Mucosa of rectum (tissue), 2 donors: Measurements from ENCODE around the gene LEUTX.

Experiments used
- H3K27ac ChIP-seq, 2 donors: one replicate each; pipeline ENCODE4 v1.7.0; 2013; ENCODE audit warnings: inconsistent platforms in 2 of 2, low read depth in 2 of 2, low read length in 2 of 2
- H3K27me3 ChIP-seq, 2 donors: one replicate each; pipeline ENCODE4 v1.7.0; 2013; ENCODE audit warnings: low read length in 2 of 2; ENCODE audit not compliant: control insufficient read depth in 2 of 2, insufficient read depth in 2 of 2
- H3K36me3 ChIP-seq, 2 donors: one replicate each; pipeline ENCODE4 v1.7.0; 2013; ENCODE audit warnings: low read length in 2 of 2; ENCODE audit not compliant: control insufficient read depth in 2 of 2, insufficient read depth in 2 of 2
- H3K4me1 ChIP-seq, 2 donors: one replicate each; pipeline ENCODE4 v1.7.0; 2013; ENCODE audit warnings: low read length in 2 of 2, mild to moderate bottlenecking in 1 of 2; ENCODE audit not compliant: control insufficient read depth in 2 of 2, insufficient read depth in 2 of 2
- H3K4me3 ChIP-seq, 2 donors: one replicate each; pipeline ENCODE4 v1.7.0; 2013; ENCODE audit warnings: low read length in 2 of 2
- H3K9ac ChIP-seq, 2 donors: one replicate each; pipeline ENCODE4 v1.7.0; 2013; ENCODE audit warnings: low read length in 2 of 2, low read depth in 1 of 2, mild to moderate bottlenecking in 1 of 2
- H3K9me3 ChIP-seq, 2 donors: one replicate each; pipeline ENCODE4 v1.7.0; 2013; ENCODE audit warnings: low read length in 2 of 2; ENCODE audit not compliant: control insufficient read depth in 2 of 2
- donor health status: healthy.
- donor health status: Normal muscosa, but diverticular disease.

The LEUTX gene

GRCh38 chr19:39768334-39768733 is 10.3 kb upstream of the LEUTX start:
- H3K4me1 ChIP-seq, result no peaks in the 10 kb centered on the region
- H3K4me3 ChIP-seq, result no peak overlapping the region
- no peak overlapping the region for H3K27ac ChIP-seq
- no peak overlapping the region for H3K9ac ChIP-seq
- no peaks in the 10 kb centered on the region for H3K36me3 ChIP-seq
- H3K9me3 ChIP-seq, result peaks cover 0 to 4% of the 10 kb centered on the region in 2 donors
- peaks cover 0 to 2% of the 10 kb centered on the region in 2 donors for H3K27me3 ChIP-seq

GRCh38 chr19:39768786-39769185 is 9.9 kb upstream of the LEUTX start:
- Histone ChIP-seq H3K9ac (no peak overlapping the region), H3K27ac (no peak overlapping the region), H3K4me1 (no peaks in the 10 kb centered on the region), H3K27me3 (peaks cover 0 to 2% of the 10 kb centered on the region in 2 donors), H3K4me3 (no peak overlapping the region), H3K9me3 (peaks cover 0 to 4% of the 10 kb centered on the region in 2 donors), H3K36me3 (no peaks in the 10 kb centered on the region)

GRCh38 chr19:39780894-39781293 is 2.2 kb downstream of the LEUTX start:
- Histone ChIP-seq H3K4me1 (no peaks in the 10 kb centered on the region), H3K9me3 (no peaks in the 10 kb centered on the region), H3K27me3 (peaks cover 0 to 3% of the 10 kb centered on the region in 2 donors), H3K9ac (no peak overlapping the region), H3K4me3 (no peak overlapping the region), H3K27ac (no peak overlapping the region), H3K36me3 (no peaks in the 10 kb centered on the region)

GRCh38 chr19:39788244-39788643 is 9.6 kb downstream of the LEUTX start:
- Histone ChIP-seq H3K27ac (no peak overlapping the region), H3K4me1 (no peaks in the 10 kb centered on the region), H3K9ac (no peak overlapping the region), H3K4me3 (no peak overlapping the region), H3K36me3 (no peaks in the 10 kb centered on the region), H3K9me3 (no peaks in the 10 kb centered on the region), H3K27me3 (peaks cover 3 to 6% of the 10 kb centered on the region in 2 donors)

GRCh38 chr19:39792999-39793546 is 14.4 kb downstream of the LEUTX start:
- Histone ChIP-seq H3K9me3 (no peaks in the 10 kb centered on the region), H3K4me3 (peak overlapping the region; percentile 53 to 66), H3K9ac (no peak overlapping the region), H3K4me1 (no peaks in the 10 kb centered on the region), H3K36me3 (no peaks in the 10 kb centered on the region), H3K27me3 (peaks cover 0 to 6% of the 10 kb centered on the region in 2 donors), H3K27ac (no peak overlapping the region)

DNA sequence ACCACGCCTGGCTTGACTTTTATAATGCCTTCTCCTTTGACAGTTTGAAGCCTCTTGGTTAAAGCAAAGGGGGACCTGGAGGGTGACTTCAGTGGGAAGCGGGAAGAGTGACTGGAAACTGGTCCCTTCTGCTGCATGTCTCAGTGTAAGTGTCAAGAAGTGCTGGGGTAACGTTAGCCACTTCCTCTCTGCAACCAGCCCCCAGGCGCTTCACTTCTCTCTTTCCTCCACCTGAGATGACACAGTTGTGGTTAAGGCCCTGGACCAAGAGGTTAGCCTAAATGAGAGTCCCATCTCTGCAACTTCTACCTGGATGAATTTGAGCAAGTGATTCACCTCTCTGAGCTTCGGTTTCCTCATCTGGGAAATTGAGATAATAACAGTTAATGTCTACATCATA is 16.3 kb downstream of the LEUTX start:
- H3K4me3 ChIP-seq, result no peak overlapping the region
- H3K27ac ChIP-seq, result no peak overlapping the region
- no peak overlapping the region for H3K9ac ChIP-seq
- no peaks in the 10 kb centered on the region for H3K36me3 ChIP-seq
- peaks cover 0 to 6% of the 10 kb centered on the region in 2 donors for H3K27me3 ChIP-seq
- no peaks in the 10 kb centered on the region for H3K4me1 ChIP-seq
- no peaks in the 10 kb centered on the region for H3K9me3 ChIP-seq

- H3K36me3 ChIP-seq, result no peaks in the 10 kb centered on the region
- no peaks in the 10 kb centered on the region for H3K9me3 ChIP-seq
- H3K9ac ChIP-seq, result no peak overlapping the region
- H3K4me1 ChIP-seq, result no peaks in the 10 kb centered on the region
- H3K4me3 ChIP-seq, result no peak overlapping the region
- no peak overlapping the region for H3K27ac ChIP-seq
- H3K27me3 ChIP-seq, result peaks cover 0 to 6% of the 10 kb centered on the region in 2 donors
Observed at GRCh38 chr19:39796000-39796498, 17.4 kb downstream of the LEUTX start.

GRCh38 chr19:39797083-39797482 is 18.4 kb downstream of the LEUTX start:
- no peaks in the 10 kb centered on the region for H3K9me3 ChIP-seq
- H3K27me3 ChIP-seq, result peaks cover under 1 to 6% of the 10 kb centered on the region in 2 donors
- H3K4me1 ChIP-seq, result no peaks in the 10 kb centered on the region
- H3K27ac ChIP-seq, result no peak overlapping the region
- H3K36me3 ChIP-seq, result no peaks in the 10 kb centered on the region
- no peak overlapping the region for H3K9ac ChIP-seq
- H3K4me3 ChIP-seq, result no peak overlapping the region

DNA sequence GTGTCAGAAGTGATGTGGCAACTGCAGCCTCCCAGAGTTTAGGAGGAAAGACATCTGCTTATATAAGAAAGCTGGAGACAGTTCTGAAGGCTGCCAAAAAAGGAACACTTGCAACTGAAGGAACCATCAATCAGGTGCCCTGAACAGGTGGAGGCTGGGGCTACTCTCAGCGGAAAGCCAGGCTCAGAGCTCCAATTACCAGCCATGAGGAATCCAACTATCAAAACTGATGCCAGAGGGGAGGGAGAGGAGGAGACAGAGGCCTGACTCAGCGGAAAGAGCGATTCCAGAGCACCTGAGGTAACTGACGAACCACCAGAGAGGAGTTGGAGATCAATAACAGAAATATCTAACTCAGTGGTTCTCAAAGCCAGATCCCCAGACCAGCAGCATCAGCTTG is 24.3 kb downstream of the LEUTX start:
- peaks cover 0 to 3% of the 10 kb centered on the region in 2 donors for H3K27me3 ChIP-seq
- H3K4me1 ChIP-seq, result no peaks in the 10 kb centered on the region
- no peak overlapping the region for H3K9ac ChIP-seq
- H3K36me3 ChIP-seq, result no peaks in the 10 kb centered on the region
- no peak overlapping the region for H3K4me3 ChIP-seq
- no peaks in the 10 kb centered on the region for H3K9me3 ChIP-seq
- no peak overlapping the region for H3K27ac ChIP-seq

DNA sequence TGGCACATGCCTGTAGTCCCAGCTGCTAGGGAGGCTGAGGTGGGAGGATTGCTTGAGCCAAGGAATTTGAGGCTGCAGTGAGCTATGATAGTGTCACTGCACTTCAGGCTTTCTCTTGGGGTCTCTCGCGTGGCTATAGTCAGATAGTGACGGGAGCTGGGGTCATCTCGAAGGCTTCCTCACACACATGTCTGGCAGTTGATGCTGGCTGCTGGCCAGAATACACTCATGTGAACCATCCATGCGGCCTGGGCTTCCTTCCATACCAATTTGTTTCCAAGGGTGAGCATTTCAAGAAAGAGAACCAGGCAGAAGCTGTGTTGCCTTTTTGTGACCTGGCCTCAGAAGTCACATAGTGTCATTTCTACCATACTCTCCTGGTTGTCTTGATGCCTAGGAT is 26.4 kb downstream of the LEUTX start:
- peaks cover 0 to 3% of the 10 kb centered on the region in 2 donors for H3K27me3 ChIP-seq
- H3K9me3 ChIP-seq, result no peaks in the 10 kb centered on the region
- no peak overlapping the region for H3K4me3 ChIP-seq
- no peaks in the 10 kb centered on the region for H3K36me3 ChIP-seq
- H3K4me1 ChIP-seq, result no peaks in the 10 kb centered on the region
- H3K9ac ChIP-seq, result no peak overlapping the region
- H3K27ac ChIP-seq, result no peak overlapping the region
